ENCODE measurements around the gene ARHGEF1.

ARHGEF1 gene

DNA sequence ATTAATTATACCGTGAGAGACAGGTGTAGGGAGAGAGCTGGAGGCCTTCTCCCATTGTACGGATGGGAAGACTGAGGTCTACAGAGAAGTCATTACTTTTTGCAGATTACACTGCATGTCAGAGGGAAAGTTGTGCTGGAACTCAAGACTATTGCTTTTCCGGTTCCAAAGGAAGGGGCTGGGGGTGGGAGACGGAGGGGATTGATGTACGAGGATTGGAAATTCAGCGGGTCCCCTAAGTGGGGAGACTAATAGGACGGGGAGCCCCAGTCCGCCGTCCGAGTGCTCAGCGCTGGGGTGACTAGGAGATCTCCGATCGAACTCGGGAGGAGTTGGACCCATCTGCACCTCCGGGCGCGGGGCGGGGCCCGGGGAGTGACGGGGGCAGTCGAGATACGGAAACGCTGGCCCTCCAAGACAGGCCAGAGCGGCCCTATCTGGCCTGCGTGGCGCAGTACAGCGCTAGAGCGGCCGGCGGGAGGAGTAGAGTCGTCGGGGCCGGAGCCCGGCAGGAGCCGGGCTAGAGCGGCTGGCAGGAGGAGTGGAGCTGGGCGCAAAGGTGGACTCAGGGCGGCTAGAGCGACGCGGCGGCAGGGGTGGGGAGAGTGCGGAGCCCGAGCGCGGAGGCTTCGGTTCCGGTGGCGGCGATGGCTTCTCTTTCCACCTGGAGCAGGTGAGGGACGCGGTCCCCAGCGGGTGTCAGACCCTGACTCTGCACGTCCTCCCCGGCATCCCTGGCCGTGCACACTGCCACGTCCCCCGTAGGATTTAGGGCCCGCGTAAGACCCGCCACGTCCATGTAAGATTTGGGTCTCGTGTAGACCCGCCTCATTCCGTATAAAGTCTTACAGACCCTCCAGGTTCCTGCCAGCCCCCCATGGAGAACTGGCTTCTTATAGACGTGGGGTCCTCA, 1.1 kb downstream of the ARHGEF1 start (continued):
- TF ChIP-seq, protein P1, sequence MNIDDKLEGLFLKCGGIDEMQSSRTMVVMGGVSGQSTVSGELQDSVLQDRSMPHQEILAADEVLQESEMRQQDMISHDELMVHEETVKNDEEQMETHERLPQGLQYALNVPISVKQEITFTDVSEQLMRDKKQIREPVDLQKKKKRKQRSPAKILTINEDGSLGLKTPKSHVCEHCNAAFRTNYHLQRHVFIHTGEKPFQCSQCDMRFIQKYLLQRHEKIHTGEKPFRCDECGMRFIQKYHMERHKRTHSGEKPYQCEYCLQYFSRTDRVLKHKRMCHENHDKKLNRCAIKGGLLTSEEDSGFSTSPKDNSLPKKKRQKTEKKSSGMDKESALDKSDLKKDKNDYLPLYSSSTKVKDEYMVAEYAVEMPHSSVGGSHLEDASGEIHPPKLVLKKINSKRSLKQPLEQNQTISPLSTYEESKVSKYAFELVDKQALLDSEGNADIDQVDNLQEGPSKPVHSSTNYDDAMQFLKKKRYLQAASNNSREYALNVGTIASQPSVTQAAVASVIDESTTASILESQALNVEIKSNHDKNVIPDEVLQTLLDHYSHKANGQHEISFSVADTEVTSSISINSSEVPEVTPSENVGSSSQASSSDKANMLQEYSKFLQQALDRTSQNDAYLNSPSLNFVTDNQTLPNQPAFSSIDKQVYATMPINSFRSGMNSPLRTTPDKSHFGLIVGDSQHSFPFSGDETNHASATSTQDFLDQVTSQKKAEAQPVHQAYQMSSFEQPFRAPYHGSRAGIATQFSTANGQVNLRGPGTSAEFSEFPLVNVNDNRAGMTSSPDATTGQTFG (tag by site-specific recombination; IDR thresholded peaks at IDR 0.05; ENCODE audit: borderline replicate concordance): peak; percentile 98
- TF ChIP-seq RBAK (tag by site-specific recombination; IDR thresholded peaks at IDR 0.05): no peak
- TF ChIP-seq HOXC10 (CRISPR knock-in tag; IDR thresholded peaks at IDR 0.05): no peak
- no peak; the same call in 1 of the 2 replicates for TF ChIP-seq GLI4 (tag by site-specific recombination; IDR thresholded peaks at IDR 0.05)
- no peak for TF ChIP-seq ZNF266 (tag by site-specific recombination; IDR thresholded peaks at IDR 0.05; ENCODE audit: low read depth)
- TF ChIP-seq ZNF169 (tag by site-specific recombination; IDR thresholded peaks at IDR 0.05): no peak; the same call in 1 of the 2 replicates
- TF ChIP-seq, protein P2, sequence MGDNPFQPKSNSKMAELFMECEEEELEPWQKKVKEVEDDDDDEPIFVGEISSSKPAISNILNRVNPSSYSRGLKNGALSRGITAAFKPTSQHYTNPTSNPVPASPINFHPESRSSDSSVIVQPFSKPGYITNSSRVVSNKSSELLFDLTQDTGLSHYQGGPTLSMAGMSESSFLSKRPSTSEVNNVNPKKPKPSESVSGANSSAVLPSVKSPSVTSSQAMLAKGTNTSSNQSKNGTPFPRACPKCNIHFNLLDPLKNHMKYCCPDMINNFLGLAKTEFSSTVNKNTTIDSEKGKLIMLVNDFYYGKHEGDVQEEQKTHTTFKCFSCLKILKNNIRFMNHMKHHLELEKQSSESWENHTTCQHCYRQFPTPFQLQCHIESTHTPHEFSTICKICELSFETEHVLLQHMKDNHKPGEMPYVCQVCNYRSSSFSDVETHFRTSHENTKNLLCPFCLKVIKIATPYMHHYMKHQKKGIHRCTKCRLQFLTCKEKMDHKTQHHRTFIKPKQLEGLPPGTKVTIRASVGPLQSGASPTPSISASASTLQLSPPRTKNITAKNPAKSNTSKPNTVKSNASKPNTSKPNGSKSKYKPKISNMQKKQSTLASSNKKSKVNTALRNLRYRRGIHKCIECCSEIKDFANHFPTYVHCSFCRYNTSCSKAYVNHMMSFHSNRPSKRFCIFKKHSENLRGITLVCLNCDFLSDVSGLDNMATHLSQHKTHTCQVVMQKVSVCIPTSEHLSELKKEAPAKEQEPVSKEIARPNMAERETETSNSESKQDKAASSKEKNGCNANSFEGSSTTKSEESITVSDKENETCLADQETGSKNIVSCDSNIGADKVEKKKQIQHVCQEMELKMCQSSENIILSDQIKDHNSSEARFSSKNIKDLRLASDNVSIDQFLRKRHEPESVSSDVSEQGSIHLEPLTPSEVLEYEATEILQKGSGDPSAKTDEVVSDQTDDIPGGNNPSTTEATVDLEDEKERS (tag by site-specific recombination; IDR thresholded peaks at IDR 0.05): peak; percentile 56; the same call in 1 of the 2 replicates
- TF ChIP-seq ZNF175 (tag by site-specific recombination; IDR thresholded peaks at IDR 0.05): no peak
- TF ChIP-seq ZNF510 (tag by site-specific recombination; IDR thresholded peaks at IDR 0.05; ENCODE audit: insufficient replicate concordance): no peak
- TF ChIP-seq, protein P3, sequence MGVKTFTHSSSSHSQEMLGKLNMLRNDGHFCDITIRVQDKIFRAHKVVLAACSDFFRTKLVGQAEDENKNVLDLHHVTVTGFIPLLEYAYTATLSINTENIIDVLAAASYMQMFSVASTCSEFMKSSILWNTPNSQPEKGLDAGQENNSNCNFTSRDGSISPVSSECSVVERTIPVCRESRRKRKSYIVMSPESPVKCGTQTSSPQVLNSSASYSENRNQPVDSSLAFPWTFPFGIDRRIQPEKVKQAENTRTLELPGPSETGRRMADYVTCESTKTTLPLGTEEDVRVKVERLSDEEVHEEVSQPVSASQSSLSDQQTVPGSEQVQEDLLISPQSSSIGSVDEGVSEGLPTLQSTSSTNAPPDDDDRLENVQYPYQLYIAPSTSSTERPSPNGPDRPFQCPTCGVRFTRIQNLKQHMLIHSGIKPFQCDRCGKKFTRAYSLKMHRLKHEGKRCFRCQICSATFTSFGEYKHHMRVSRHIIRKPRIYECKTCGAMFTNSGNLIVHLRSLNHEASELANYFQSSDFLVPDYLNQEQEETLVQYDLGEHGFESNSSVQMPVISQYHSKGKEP (tag by site-specific recombination; IDR thresholded peaks at IDR 0.05): peak; percentile 76
- TF ChIP-seq, protein P4, sequence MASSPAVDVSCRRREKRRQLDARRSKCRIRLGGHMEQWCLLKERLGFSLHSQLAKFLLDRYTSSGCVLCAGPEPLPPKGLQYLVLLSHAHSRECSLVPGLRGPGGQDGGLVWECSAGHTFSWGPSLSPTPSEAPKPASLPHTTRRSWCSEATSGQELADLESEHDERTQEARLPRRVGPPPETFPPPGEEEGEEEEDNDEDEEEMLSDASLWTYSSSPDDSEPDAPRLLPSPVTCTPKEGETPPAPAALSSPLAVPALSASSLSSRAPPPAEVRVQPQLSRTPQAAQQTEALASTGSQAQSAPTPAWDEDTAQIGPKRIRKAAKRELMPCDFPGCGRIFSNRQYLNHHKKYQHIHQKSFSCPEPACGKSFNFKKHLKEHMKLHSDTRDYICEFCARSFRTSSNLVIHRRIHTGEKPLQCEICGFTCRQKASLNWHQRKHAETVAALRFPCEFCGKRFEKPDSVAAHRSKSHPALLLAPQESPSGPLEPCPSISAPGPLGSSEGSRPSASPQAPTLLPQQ (tag by site-specific recombination; IDR thresholded peaks at IDR 0.05): peak; percentile 96
- TF ChIP-seq, protein P5, sequence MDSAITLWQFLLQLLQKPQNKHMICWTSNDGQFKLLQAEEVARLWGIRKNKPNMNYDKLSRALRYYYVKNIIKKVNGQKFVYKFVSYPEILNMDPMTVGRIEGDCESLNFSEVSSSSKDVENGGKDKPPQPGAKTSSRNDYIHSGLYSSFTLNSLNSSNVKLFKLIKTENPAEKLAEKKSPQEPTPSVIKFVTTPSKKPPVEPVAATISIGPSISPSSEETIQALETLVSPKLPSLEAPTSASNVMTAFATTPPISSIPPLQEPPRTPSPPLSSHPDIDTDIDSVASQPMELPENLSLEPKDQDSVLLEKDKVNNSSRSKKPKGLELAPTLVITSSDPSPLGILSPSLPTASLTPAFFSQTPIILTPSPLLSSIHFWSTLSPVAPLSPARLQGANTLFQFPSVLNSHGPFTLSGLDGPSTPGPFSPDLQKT (IDR thresholded peaks at IDR 0.05; ENCODE audit: borderline replicate concordance, low read depth, low read length): no peak; the same call in 1 of the 2 replicates
- no peak; the same call in 1 of the 2 replicates for TF ChIP-seq GLIS2 (tag by site-specific recombination; IDR thresholded peaks at IDR 0.05)
- TF ChIP-seq ZFP37 (tag by site-specific recombination; IDR thresholded peaks at IDR 0.05): peak; percentile 87; the same call in 1 of the 2 replicates
- TF ChIP-seq SP7 (tag by site-specific recombination; IDR thresholded peaks at IDR 0.05): peak; percentile 95
- TF ChIP-seq ZNF830 (tag by site-specific recombination; IDR thresholded peaks at IDR 0.05; ENCODE audit: low read depth): no peak
- no peak for TF ChIP-seq SALL2 (tag by site-specific recombination; IDR thresholded peaks at IDR 0.05; ENCODE audit: borderline replicate concordance)
- TF ChIP-seq ZNF529 (tag by site-specific recombination; IDR thresholded peaks at IDR 0.05; ENCODE audit: insufficient replicate concordance): no peak
- TF ChIP-seq KLF10 (tag by site-specific recombination; IDR thresholded peaks at IDR 0.05): no peak; the same call in 1 of the 2 replicates
- no peak for TF ChIP-seq OSR2 (tag by site-specific recombination; IDR thresholded peaks at IDR 0.05)
- TF ChIP-seq ZNF112 (tag by site-specific recombination; IDR thresholded peaks at IDR 0.05): no peak
- TF ChIP-seq TCF7L2 (IDR thresholded peaks at IDR 0.05; ENCODE audit: borderline replicate concordance, low read depth, low read length): no peak
- no peak for TF ChIP-seq ZFP41 (tag by site-specific recombination; IDR thresholded peaks at IDR 0.05; ENCODE audit: borderline replicate concordance)
- TF ChIP-seq, protein P6, sequence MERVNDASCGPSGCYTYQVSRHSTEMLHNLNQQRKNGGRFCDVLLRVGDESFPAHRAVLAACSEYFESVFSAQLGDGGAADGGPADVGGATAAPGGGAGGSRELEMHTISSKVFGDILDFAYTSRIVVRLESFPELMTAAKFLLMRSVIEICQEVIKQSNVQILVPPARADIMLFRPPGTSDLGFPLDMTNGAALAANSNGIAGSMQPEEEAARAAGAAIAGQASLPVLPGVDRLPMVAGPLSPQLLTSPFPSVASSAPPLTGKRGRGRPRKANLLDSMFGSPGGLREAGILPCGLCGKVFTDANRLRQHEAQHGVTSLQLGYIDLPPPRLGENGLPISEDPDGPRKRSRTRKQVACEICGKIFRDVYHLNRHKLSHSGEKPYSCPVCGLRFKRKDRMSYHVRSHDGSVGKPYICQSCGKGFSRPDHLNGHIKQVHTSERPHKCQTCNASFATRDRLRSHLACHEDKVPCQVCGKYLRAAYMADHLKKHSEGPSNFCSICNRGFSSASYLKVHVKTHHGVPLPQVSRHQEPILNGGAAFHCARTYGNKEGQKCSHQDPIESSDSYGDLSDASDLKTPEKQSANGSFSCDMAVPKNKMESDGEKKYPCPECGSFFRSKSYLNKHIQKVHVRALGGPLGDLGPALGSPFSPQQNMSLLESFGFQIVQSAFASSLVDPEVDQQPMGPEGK (tag by site-specific recombination; IDR thresholded peaks at IDR 0.05): peak; percentile 93
- TF ChIP-seq YY2 (tag by site-specific recombination; IDR thresholded peaks at IDR 0.05): peak; percentile 94
- peak; percentile 91 for TF ChIP-seq ZNF629 (tag by site-specific recombination; IDR thresholded peaks at IDR 0.05)
- TF ChIP-seq ZNF610 (tag by site-specific recombination; IDR thresholded peaks at IDR 0.05; ENCODE audit: borderline replicate concordance): peak; percentile 79
